ENCODE measurements around the gene ADAM10. TPM values are rescaled to one million over a fixed set of nuclear protein-coding genes. Genes with fewer than 3 reads are reported as not detected.
A peak's percentile ranks its signal among the peaks of the same experiment; 100 is the strongest.

The ADAM10 gene
- polyA plus RNA-seq, 12 donors = 78.2 to 136 (median 91.3) TPM; not detected in 1

DNA sequence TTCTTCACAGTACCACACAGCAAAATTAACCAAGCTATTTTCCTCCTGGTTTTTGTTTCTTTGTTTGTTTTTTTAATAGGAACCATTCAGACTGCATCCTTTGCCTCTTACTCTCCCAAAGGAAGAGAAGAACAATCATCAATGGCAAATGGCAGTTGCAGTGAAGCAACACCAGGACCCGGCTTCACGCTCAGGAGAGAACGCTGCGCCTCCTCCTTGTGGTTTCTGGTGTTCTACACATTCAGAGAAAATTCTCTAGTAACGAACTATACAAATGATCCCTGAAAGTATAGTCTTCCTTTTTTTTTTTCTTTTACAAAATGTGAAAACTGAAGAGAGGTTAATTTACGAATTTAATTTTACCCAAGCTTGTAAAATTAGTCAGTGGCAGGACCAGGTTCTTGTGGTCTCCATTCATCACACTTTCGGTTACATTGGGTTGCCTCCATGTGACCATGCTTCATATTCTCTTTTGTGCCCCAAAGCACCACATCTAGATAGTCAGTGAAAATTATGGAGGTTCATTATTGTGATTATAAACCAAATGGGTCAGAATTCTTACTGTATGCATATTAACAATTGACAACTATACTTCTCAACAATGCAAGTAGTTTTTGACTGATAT, 11.0 kb upstream of the ADAM10 start:
- no peak for DNase-seq

DNA sequence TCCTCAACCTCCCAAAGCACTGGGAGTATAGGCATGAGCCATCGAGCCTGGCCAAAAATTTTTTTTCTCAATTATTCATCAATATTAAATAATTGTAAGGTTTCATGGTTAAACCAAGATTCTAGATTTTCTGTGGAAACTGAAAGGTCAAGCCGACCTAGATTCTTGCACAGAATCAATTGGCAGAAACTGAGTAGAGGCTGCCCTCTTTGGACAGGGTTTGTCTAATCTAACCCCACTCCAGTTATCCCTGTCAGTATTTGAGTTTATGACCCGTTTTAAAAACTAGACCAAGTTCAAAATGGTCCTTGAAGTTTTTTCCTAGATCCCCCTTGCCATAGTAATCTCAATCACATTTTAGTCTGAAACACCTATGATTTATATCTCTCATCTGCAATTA, 8.6 kb upstream of the ADAM10 start:
- no peak for DNase-seq

DNA sequence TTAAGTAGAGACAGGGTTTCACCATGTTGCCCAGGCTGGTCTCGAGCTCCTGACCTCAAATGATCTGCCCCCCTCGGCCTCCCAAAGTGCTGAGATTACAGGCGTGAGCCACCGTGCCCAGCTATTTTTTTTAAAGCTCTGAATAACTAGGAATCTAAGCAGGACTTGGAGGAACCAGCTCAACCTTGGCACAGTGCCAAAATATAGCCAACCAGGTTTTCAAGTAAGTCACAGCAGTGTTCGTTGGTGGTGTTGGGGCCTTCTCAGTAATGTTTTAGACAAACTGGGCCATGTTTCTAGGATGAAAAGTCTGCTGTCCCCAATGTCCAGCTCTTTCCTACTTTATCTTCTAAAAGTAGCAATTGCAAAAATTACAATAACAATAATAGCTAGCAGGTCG, 6.4 kb upstream of the ADAM10 start:
- DNase-seq = no peak

GRCh38 chr15:58755350-58755749, 5.8 kb upstream of the ADAM10 start:
- DNase-seq = no peak

GRCh38 chr15:58752716-58753115, 3.2 kb upstream of the ADAM10 start:
- no peak for DNase-seq

- DNase-seq = peak; percentile 61
These were observed 515 bp downstream of the ADAM10 start for GRCh38 chr15:58748852-58749531.

DNA sequence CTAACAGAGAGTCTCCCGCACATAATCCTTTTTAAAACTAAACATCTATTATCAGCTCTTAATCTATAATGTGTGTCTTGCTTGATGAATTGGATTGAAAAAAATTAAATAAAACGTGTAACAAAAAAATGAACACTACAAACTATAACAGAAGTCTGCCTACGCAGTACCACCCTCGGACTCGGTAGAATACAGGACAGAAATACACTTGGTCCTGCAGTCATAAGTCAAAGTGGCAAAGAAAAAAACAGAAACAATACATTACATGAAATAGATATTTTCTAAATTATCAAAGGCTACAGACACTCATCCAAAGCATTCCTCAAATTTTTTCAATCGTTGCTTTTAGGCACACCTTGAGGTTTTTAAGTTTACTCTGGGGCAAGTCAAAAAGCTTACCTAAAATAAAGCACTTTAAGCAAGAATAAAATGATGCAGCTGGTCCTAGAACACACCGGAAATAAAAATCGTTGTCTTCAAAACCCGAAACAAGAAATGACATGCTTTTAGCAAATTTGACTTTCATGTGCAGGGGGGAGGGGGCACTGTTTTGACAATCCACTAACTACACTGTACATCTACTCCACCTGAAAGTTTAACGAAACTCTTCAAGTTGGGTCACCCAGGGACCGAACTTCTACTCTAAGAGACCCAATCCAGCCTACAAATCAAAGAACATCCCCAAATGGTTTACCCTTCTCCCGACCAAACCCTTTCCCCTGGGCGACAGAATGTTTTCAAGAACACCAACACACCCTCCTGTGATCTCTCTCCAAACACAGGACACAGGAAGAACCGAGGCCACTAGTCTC, 1.3 kb downstream of the ADAM10 start:
- peak; percentile 33 for DNase-seq

DNA sequence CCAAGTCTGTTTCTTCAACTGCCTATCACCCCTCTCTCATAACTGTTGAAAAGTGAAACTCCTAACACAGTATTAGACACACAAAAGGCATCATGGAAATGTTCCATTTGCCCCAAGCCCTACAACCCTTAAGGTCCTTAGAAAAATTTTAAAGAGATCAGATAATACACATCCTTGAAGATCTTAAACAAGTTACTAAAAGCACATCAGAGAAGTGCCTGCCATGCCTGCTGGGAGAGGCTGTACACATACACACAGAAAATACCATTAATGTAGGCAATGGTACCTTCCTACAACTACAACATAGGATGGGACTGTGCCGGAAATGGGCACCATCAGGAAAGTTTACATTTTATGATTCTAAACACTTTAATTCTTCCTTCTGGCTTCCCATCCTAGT, 3.3 kb downstream of the ADAM10 start:
- no peak for DNase-seq

- DNase-seq = no peak
These were observed 6.5 kb downstream of the ADAM10 start for GRCh38 chr15:58742819-58743502.

DNA sequence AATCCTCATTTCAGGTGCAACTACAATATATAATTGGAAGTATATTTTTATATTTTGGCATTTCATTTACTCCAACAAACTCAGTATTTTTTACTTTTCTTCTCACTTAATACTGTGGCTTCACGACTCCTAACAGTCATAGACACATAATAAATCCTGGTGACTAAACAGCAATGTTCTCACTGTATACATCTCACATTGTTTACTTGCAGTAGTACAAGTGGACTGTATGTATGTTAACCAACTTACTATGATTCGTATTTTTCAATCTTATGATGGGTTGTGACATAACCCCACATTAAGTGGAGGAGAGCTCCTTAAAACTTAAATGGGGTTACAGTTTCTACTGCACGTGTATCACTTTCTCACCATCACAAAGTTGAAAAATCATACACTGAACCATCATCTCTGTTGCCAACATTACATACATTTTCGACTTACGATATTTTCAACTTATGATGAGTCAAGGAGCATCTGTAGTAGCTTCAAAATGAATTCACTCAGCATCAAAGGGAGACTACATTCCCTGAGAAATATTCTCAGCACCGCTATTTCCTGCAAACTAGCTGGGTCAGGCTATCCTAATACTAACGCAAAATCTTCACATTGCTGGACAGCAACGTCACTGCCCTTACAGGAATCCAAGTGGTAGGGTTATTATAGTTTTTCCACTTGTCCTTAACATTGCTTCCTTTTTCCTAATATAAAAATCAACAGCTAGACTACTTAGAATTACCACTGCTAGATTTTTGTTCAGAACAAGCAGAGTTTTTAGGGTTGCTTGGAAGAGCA, 7.3 kb downstream of the ADAM10 start:
- peak; percentile 25 for DNase-seq

DNA sequence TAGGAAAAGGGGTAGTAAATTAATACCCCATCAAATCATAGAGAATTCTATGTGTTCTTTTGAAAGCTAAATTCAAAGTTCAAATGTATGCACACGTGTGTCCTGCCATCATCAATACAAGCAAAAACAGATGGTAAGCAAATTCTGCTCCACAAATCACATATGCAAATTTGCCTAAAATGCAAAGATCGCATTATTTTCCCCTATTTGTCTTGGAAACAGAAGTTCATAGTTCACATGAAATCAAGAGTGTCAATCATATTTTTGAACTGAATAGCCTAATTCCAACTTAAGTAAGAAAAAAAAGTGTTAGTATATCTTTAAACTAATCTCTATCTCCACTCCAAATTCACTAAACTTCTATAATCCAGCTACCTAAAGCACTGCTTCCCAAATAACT, 8.5 kb downstream of the ADAM10 start:
- no peak for DNase-seq

GRCh38 chr15:58740436-58740835, 9.1 kb downstream of the ADAM10 start:
- no peak for DNase-seq

- no peak for DNase-seq
These were observed 11.3 kb downstream of the ADAM10 start for GRCh38 chr15:58738046-58738707.

DNA sequence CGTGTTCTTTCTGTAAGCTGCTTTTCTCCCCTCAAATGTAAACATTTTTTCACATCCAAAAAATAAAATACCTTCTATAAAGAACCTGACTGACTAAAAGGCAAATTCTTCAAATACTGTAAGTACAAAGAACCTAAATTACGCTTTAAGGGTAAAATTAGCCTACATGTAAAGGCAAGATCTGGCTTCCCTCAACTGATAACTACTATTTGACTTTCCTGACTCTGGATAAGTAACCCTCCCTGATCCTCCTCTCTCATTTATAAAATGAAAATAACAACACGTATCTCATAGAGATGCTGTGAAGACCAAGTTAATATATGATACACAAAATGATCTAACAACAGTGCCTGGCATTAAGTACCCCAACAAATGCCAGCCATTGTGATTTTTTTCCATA, 12.2 kb downstream of the ADAM10 start:
- DNase-seq = no peak

GRCh38 chr15:58736018-58736643, 13.4 kb downstream of the ADAM10 start:
- DNase-seq = no peak

DNA sequence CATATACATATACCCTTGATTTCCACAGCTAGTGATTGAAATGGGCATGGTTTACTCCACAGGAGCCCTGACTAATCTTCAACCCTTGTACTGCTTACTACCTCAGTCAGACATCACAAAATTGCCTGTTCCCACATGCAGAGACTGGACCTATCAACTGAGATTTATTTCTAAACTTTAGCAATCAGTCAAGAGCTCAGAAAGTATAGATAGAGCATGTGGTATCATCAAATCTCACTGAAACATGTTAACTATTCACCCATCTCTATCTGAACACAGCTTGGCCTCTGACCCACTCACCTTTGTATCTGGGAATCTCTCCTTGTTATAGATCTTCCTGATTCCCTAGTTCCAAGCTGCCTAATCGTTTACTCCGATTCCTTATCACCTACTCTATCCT, 14.6 kb downstream of the ADAM10 start:
- no peak for DNase-seq

DNA sequence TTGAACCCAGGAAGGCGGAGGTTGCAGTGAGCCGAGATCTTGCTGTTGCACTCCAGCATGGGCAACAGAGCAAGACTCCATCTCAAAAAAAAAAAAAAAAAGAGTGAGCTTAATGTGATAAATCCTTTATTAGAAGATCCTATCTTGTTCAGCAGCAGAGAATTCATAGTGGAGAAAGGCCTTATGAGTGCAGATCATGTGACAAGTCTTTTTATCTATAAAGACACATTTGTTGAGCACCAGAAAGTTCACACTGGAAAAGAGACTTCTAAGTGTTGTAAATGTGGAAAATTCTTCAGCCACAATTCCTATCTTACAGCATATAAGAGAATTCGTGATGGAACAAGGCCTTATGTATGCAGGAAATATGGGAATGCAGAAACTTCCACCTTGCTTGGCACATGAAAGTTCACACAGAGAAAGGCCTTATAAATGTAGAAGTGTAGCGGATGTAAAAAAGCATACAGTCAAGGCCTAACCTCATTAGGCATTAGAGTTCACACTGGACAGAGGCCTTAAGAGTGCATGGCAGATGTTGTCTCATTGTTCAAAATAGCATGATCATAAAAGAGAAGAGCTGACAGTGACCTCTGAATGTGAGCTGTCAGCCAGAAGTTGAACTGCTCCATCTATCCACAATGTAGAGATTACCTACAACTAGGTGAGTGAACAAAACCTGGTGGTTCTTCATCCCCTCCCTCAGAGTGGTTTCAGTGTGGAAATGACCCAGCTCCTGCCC, 16.7 kb downstream of the ADAM10 start:
- DNase-seq = no peak

DNA sequence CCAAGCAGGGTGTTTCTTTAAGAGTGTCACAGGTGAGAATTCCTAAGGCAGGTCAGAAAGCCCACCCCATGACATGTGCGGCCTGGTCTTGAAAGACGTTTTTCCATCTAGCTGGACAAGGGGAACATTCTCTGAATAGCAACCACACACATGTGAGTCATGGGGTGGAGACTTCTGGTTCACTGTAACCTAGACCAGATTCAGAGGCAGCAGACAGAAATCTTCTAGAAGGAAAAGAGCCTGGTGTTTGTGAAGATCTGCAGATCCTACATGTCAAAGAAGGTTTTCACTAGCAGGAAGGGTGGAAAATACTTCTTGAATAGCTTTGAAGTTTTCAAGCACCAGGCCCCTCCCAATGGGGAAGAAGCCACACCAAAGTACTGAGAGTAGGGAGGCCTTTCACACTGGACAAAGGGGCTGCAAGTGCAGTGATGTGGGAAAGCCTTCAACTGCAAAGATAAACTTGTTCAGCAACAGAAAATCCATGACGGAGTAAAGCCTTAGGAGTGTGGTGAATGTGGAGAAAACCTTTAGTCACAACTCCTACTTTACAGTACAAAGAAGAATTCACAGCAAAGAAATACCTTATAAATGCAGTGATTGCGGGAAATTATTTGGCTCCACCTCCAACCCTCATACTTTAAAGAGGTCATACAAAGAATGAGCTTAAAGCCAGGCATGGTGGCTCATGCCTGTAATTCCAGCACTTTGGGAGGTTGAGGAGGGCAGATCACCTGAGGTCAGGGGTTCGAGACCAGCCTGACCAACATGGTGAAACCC, 17.6 kb downstream of the ADAM10 start:
- no peak for DNase-seq

DNA sequence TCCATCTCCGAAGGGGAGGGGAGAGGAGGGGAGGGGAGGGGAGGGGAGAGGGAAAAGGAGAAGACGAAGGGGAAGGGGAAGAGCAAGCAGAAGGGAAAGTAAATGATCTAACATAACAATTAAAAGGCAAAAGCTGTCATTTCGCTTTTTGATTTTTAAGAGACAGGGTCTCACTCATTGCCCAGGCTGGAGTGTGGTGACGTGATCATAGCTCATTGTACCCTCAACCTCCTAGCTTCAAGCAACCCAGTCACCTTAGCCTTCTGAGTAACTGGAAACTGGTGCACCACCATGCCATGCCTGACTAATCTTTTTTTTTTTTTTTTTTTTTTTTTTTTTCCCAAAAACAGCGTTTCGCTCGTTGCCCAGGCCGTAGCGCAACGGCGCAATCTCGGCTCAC, 22.6 kb downstream of the ADAM10 start:
- DNase-seq = no peak
